Liver (tissue), 3 donors: Measurements from ENCODE around the gene CLPTM1L.

Experiments
- ATF3 ChIP-seq: IDR thresholded peaks from 2 replicates; pipeline ENCODE4 v1.6.1; 2016; ENCODE audit warnings: antibody characterized with exemption
- CTCF ChIP-seq: fragments of 150-350 bp; IDR thresholded peaks from 2 replicates; pipeline ENCODE4 v1.5.1; 2017; ENCODE audit warnings: improper control_type of control experiment, low read depth, low read length; ENCODE audit not compliant: missing input control
- FOXA1 ChIP-seq: IDR thresholded peaks from 2 replicates; pipeline ENCODE4 v1.6.1; 2016; ENCODE audit warnings: antibody characterized with exemption
- GABPA ChIP-seq, 2 donors: IDR thresholded peaks in 1 of 2; conservative IDR thresholded peaks in 1 of 2; 2 replicates each; pipeline ENCODE4 v1.6.1; 2016; ENCODE audit warnings: antibody characterized with exemption in 2 of 2, mild to moderate bottlenecking in 1 of 2, moderate library complexity in 1 of 2
- NR2F2 ChIP-seq: IDR thresholded peaks from 2 replicates; pipeline ENCODE4 v1.6.1; 2016; ENCODE audit warnings: antibody characterized with exemption
- REST ChIP-seq: IDR thresholded peaks from 2 replicates; pipeline ENCODE4 v1.6.1; 2016; ENCODE audit warnings: antibody characterized with exemption, mild to moderate bottlenecking
- TAF1 ChIP-seq: conservative IDR thresholded peaks from 2 replicates; pipeline ENCODE4 v1.6.1; 2016; ENCODE audit warnings: antibody characterized with exemption, mild to moderate bottlenecking
- ZBTB33 ChIP-seq: IDR thresholded peaks from 2 replicates; pipeline ENCODE4 v1.6.1; 2016; ENCODE audit warnings: antibody characterized with exemption
- donor health status: healthy.
- donor health status: healthy.

GRCh38 chr5:1352231-1353219 is 7.6 kb upstream of the CLPTM1L start:
- TF ChIP-seq NR2F2: no peak
- TF ChIP-seq CTCF: no peak
- no peak for TF ChIP-seq GABPA (IDR thresholded peaks at IDR 0.05 in 1 of 2, conservative IDR thresholded peaks at IDR 0.05 in 1 of 2)
- TF ChIP-seq REST: no peak
- TF ChIP-seq ATF3: no peak
- no peak for TF ChIP-seq FOXA1
- no peak for TF ChIP-seq TAF1
- TF ChIP-seq ZBTB33: no peak
